GM12864 (cell line): Measurements from ENCODE around the gene WFS1.

Experiments
- DNase-seq: peaks from one replicate; pipeline ENCODE4 v3.0.0-alpha.2; 2011; ENCODE audit warnings: low read depth
- H3K4me3 ChIP-seq: 2 replicates; pipeline ENCODE4 v1.5.1; 2011; ENCODE audit warnings: mild to moderate bottlenecking, low read depth, low read length, control low read depth
- TF ChIP-seq, protein P1 (sequence below): IDR thresholded peaks from 2 replicates; pipeline ENCODE4 v1.5.1; 2011; ENCODE audit warnings: low read depth, mild to moderate bottlenecking, moderate library complexity, low read length, control low read depth, inconsistent platforms; ENCODE audit errors: missing control alignments

The WFS1 gene

DNA sequence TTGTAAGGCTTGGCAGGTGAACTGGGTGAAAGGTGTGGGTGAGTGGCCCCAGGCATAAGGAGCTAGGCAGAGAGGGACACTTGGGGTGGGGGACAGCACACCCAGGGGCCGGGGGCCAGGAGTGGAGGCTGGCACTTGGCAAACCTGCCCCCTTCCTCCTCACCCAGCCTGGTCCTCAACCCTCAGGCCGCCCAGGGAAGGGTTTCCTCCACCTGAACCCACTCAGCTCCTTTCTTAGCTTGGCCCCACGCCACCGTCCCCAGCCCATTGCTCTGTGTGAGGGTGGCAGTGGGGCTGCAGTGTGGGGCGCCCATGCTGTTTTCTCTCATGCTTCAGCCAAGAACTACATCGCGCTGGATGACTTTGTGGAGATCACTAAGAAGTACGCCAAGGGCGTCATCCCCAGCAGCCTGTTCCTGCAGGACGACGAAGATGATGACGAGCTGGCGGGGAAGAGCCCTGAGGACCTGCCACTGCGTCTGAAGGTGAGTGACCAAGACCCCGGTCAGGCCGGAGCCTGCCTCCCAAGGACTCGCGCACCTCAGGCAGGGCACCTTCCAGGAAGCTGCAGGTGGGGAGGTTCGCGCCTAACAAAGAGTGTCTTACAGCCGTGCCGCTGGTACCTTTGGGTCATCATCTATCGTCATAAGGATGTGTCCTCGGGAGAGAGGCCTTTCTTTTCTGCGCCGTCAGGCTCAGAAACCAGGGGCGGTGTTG lies 25.2 kb downstream of the WFS1 start:
- no peak overlapping the region for H3K4me3 ChIP-seq
- TF ChIP-seq, protein P1, sequence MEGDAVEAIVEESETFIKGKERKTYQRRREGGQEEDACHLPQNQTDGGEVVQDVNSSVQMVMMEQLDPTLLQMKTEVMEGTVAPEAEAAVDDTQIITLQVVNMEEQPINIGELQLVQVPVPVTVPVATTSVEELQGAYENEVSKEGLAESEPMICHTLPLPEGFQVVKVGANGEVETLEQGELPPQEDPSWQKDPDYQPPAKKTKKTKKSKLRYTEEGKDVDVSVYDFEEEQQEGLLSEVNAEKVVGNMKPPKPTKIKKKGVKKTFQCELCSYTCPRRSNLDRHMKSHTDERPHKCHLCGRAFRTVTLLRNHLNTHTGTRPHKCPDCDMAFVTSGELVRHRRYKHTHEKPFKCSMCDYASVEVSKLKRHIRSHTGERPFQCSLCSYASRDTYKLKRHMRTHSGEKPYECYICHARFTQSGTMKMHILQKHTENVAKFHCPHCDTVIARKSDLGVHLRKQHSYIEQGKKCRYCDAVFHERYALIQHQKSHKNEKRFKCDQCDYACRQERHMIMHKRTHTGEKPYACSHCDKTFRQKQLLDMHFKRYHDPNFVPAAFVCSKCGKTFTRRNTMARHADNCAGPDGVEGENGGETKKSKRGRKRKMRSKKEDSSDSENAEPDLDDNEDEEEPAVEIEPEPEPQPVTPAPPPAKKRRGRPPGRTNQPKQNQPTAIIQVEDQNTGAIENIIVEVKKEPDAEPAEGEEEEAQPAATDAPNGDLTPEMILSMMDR = no peak
- DNase-seq = no peak

DNA sequence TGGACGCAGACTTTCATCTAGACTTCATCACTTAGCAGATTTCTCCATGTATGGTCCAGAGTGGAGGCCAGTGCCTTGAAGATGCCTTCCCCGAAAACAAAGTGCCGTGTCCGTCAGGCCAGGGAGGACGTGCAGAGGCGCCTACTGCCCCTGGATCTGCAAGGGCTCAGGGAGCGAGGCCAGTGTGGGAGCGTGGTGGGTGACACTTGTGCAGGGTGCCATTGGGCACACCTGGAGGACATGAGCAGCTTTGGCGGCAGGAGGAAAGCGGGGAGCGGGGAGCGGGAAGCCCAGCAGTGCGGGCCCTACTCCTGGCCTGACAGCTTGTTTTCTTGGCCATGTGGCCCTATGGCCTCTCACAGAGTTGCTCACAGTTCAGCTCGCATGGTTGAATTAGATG lies 25.8 kb downstream of the WFS1 start:
- no peak for DNase-seq
- no peak overlapping the region for H3K4me3 ChIP-seq
- TF ChIP-seq, protein P1 = no peak

DNA sequence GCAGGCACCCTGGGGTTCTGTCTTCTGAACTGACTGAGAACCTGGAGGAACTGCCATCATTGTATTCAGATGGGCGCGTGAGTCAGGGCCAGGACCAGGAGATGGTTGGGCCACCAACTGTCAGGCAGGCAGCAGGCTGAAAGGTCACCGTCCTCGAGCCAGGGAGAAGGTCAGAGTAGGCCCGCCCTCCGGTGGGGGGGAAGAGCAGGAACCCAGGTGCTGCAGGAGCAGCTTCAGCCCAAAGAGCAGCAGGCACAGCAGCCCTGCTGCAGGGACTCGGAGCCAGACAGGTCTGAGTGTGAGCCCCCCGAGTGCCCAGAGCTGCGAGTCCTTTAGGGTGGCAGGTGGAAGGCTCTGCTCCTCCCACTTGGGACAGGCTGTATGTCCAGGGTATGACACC lies 26.4 kb downstream of the WFS1 start:
- H3K4me3 ChIP-seq = no peak overlapping the region
- TF ChIP-seq, protein P1 = no peak
- no peak for DNase-seq

DNA sequence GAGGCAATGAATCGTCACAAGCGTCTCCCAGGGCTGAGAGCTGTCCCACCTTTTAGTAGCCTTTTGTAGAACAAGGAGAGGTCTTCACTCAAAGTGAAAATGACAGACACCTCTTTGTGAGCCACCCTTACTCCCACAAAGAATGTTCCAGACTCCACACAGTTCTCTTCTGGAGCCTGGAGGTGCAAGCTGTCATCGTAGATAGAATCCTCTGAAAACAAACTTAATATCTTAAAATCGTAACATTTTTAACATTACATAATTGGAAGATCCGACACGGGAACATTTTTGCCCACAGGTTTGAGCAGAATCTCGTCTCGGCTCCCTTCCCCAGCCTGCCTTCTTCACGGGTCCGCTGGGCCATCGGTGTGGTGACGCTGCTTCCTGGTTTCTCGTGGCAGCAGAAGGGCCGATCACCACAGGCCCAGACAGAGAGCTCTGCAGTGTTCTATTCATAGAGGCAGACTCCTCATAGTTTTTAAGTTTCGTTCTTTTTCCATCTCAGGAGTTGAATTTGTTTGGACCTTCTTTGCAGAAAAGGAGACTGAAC lies 27.7 kb downstream of the WFS1 start:
- H3K4me3 ChIP-seq = no peak overlapping the region
- no peak for DNase-seq
- TF ChIP-seq, protein P1 = no peak

DNA sequence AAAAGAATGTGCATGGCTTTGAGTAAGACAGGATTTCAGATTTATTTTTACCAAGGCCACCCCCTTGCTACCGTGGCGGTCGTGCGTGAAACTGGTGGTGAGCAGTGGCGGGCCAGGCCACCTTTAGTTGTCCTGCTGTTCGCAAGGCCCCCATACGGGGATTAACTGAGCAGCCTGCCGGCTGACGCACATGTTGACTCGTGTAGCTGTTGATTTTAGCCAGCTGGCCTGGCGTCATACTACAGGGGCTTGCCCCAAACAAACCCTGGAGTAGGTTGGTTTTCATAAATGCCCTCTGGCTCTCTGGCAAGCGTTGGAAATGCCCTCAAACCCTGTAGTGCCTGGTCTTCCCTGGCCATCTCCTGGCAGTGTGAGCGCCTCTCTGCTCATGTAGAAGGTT lies 28.4 kb downstream of the WFS1 start:
- H3K4me3 ChIP-seq = no peak overlapping the region
- TF ChIP-seq, protein P1 = no peak
- no peak for DNase-seq

DNA sequence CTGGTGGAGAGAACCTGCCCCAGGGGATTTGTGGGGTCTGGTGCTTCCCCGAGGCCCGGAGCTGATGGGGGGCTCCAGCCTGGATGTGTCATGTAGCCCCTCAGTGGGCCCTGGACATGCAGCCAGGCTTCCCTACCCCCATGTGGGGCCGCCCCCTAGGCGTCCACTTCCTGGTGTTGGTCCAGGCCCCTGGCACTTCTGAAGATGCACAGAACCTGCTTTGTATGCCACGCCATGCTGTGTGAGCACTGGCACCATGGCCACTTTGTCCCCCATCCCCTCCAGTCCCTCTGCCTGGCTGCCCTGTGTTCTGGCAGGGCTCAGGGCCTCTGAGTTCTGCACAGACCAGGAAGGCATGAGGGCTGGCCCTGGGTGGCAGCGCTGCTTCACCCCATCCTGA lies 29.2 kb downstream of the WFS1 start:
- H3K4me3 ChIP-seq = no peak overlapping the region
- TF ChIP-seq, protein P1 = no peak
- DNase-seq = no peak

DNA sequence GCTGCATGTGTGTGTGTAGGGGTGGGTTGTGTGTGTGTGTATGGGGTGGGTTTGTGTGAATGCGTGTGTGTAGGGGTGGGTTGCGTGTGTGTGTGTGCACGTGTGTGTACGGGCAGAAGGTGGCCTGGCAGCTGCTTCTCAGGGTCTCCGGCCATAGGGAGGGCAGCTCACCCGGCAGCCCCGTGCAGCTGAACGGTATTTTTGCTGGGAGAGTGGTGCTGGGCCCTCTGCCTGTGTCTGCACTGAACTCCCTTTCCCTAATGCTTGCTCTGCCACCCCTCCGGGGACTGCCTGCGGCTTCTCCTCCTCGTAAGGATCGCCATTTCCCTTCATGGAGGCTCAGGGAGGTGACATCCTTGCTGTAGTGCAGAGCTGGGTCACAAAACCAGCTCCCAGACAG lies 30.2 kb downstream of the WFS1 start:
- TF ChIP-seq, protein P1 = no peak
- no peak overlapping the region for H3K4me3 ChIP-seq
- DNase-seq = no peak
